ENCODE measurements around the gene PDCD2L. TPM values are rescaled to one million over a fixed set of nuclear protein-coding genes. Genes with fewer than 3 reads are reported as not detected.
"Not testable (repeated sequence)": the region's sequence is repeated elsewhere in the genome, so short reads cannot be mapped to it uniquely, and the experiment has no call there.

The PDCD2L gene
- total and polyA plus RNA-seq, 7 donors, result 12.3 to 30.2 (median 20.0) TPM

DNA sequence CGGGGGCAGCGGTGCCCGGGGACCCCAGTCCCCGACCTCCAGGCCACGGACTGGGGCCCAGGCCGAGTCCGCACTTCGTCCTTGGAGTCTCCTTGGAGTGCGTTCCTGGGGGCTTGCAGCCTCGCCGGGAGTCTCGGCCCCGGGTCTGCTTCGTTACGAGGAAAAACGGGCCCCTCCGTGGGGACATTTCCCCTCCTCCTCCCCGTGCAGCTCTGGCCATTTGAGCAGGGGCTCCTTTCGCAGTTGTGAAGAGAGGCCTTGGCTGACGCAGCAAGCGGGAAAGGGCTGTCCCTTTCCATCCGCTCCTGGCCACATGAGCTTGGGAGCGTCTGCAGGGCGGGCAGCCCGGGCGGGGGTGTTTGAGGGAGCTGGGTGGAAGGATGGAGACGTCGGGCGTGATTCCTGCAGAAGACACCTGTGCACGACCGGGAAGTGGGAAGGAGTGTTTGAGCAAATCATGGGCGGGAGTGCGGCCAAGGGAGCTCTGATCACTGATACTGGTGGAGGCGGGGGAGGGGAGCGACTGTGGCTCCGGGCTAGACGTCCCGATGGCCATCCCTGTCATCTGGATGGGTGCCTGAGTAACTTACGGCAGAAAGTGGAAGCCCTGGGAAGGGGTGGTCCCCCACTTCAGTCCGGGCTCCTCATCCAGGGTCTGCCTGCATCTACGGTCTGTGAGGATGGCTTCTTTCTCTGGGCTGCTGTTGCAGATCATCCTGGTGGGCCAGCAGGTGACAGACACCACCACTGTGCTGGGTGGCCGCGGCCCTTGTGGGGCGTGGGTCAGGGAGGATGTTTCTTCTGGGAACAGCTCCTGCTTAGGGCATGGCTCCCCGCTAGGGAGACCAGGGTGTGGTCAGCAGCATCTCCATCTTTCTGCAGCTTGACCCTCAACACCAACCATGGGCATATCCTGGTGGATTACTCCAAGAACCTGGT lies 38.5 kb upstream of the PDCD2L start:
- DNase-seq (peak; percentile 45 to 70), ATAC-seq (peak; percentile 36 to 70 (median 55))
- 4 to 7% (median 6%) methylated on average over 43 to 45 of the region's 45 CpGs for WGBS, 3 donors
- TF ChIP-seq, protein P1, sequence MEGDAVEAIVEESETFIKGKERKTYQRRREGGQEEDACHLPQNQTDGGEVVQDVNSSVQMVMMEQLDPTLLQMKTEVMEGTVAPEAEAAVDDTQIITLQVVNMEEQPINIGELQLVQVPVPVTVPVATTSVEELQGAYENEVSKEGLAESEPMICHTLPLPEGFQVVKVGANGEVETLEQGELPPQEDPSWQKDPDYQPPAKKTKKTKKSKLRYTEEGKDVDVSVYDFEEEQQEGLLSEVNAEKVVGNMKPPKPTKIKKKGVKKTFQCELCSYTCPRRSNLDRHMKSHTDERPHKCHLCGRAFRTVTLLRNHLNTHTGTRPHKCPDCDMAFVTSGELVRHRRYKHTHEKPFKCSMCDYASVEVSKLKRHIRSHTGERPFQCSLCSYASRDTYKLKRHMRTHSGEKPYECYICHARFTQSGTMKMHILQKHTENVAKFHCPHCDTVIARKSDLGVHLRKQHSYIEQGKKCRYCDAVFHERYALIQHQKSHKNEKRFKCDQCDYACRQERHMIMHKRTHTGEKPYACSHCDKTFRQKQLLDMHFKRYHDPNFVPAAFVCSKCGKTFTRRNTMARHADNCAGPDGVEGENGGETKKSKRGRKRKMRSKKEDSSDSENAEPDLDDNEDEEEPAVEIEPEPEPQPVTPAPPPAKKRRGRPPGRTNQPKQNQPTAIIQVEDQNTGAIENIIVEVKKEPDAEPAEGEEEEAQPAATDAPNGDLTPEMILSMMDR (IDR thresholded peaks at IDR 0.05), result no peak
- no peaks in the 10 kb centered on the region for H3K27me3 ChIP-seq (ENCODE audit: insufficient read depth in 3 of 3, low read length in 2 of 3)
- peak overlapping the region; percentile 99 for H3K4me3 ChIP-seq
- H3K4me1 ChIP-seq, result peaks cover 41% of the 10 kb centered on the region
- H3K36me3 ChIP-seq (ENCODE audit: insufficient read depth in 1 of 2, low read depth in 1 of 2), result peaks cover 2 to 44% of the 10 kb centered on the region in 2 donors
- peak overlapping the region; percentile 91 for H3K27ac ChIP-seq
- intact Hi-C loops (cut with DNase I), result loop anchor here in 1 of 2 donors (5.0 kb wide), 1 partner anchor 62 kb away; the partner anchor contains the start of gene UBA2
- no peaks in the 10 kb centered on the region for H3K9me3 ChIP-seq

DNA sequence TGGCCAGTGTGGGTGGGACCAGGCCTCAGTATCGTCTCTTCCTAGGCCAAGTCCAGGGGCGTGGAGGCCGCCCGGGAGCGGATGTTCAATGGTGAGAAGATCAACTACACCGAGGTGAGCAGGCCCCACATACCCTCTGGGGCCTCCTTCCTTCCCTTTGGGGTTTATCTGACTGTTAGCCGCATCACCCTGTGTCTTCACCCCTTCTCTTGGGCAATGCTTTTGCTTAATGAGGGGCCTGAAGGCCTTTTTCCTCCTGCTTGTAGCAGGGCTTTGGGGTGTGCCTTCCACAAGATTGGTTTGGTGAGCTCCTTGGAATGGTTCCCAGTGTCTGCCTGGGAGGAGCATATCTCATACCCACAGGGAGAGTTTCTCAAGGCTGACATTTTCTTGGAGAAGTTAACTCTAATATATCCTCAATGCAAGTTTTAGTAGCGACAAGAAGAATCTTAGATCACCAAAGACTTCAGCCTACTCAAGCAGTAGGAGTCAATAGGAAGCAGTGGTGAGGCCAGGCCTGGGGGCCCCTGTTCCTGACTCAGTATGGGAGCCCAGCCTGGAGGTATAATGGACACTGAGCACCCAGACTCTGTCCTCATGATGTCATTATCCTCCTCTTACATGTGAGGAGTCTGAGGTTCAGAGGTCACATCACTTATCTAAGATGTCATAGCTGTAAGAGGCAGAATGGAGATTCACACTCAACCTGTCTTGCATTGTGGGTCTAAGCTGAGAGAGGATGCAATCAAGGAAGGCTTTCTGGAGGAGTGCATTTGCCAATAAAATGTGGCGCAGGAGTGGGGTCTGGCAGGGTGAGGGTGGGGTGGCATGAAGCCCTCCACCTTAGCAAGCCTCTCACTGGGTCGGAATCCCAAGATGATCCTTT lies 37.2 kb upstream of the PDCD2L start:
- no peak for ATAC-seq
- H3K27ac ChIP-seq, result peak overlapping the region; percentile 91
- TF ChIP-seq, protein P1 (IDR thresholded peaks at IDR 0.05), result no peak
- H3K27me3 ChIP-seq (ENCODE audit: insufficient read depth in 3 of 3, low read length in 2 of 3), result no peaks in the 10 kb centered on the region
- H3K36me3 ChIP-seq (ENCODE audit: insufficient read depth in 1 of 2, low read depth in 1 of 2), result peaks cover 2 to 54% of the 10 kb centered on the region in 2 donors
- peak overlapping the region; percentile 99 for H3K4me3 ChIP-seq
- WGBS, 3 donors, result 70 to 78% (median 76%) methylated on average over 10 of the region's 10 CpGs
- no peaks in the 10 kb centered on the region for H3K9me3 ChIP-seq
- peak in 1 of 2 donors; percentile 24 for DNase-seq
- peaks cover 49% of the 10 kb centered on the region for H3K4me1 ChIP-seq
- intact Hi-C loops (cut with DNase I), result loop anchor here in 1 of 2 donors (5.0 kb wide), 1 partner anchor 60 kb away; the partner anchor contains the start of gene UBA2

DNA sequence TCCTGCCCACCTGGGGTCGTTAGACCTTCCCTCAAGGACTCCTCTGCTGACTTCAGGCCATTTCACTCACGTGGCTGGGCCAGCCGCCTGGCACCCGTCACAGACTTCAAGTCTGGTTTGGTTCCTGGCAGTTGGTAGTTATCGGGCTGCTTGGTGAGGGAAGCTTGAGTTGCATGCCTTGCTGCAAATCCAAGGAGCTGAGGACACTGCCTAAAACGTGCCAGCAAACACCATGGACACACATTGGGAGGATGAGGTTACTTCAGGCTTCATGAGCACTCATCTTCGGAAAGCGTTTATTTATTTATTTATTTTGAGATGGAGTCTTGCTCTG lies 36.6 kb upstream of the PDCD2L start:
- intact Hi-C loops (cut with DNase I), result loop anchor here in 1 of 2 donors (5.0 kb wide), 1 partner anchor 60 kb away; the partner anchor contains the start of gene UBA2
- DNase-seq (peak in 1 of 2 donors; percentile 61), ATAC-seq (peak in 3 of 4 donors; percentile 14 to 57 (median 49))
- Histone ChIP-seq H3K27ac (peak overlapping the region; percentile 91), H3K4me3 (peak overlapping the region; percentile 28), H3K9me3 (no peaks in the 10 kb centered on the region), H3K4me1 (peaks cover 54% of the 10 kb centered on the region), H3K27me3 (ENCODE audit: insufficient read depth in 3 of 3, low read length in 2 of 3) (no peaks in the 10 kb centered on the region), H3K36me3 (ENCODE audit: insufficient read depth in 1 of 2, low read depth in 1 of 2) (peaks cover 2 to 60% of the 10 kb centered on the region in 2 donors)
- TF ChIP-seq, protein P1 (IDR thresholded peaks at IDR 0.05), result no peak
- 21 to 68% (median 23%) methylated on average over 8 of the region's 8 CpGs for WGBS, 3 donors

DNA sequence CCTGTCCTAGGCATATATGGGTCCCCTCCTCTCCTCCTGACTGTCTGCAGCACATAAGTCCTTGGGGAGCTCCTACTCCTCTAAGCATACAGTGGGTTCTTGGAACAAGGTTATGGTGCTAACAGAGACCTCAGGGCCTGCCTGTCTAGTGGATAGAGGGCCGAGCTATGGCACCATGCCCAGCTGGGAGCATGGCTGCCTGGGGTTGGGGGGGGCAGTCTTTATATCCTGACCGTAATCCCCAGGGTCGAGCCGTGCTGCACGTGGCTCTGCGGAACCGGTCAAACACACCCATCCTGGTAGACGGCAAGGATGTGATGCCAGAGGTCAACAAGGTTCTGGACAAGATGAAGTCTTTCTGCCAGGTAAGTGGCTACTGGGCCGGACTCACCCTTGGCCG lies 35.9 kb upstream of the PDCD2L start:
- WGBS, 3 donors, result 36 to 83% (median 57%) methylated on average over 10 of the region's 10 CpGs
- Histone ChIP-seq H3K9me3 (no peaks in the 10 kb centered on the region), H3K36me3 (ENCODE audit: insufficient read depth in 1 of 2, low read depth in 1 of 2) (peaks cover 2 to 67% of the 10 kb centered on the region in 2 donors), H3K27ac (peak overlapping the region; percentile 91), H3K4me3 (peak overlapping the region; percentile 28), H3K4me1 (peaks cover 55% of the 10 kb centered on the region), H3K27me3 (ENCODE audit: insufficient read depth in 3 of 3, low read length in 2 of 3) (no peaks in the 10 kb centered on the region)
- no peak for ATAC-seq
- intact Hi-C loops (cut with DNase I), result loop anchor here in 1 of 2 donors (5.0 kb wide), 1 partner anchor 59 kb away; the partner anchor contains the start of gene UBA2
- DNase-seq, result no peak
- TF ChIP-seq, protein P1 (IDR thresholded peaks at IDR 0.05), result no peak

DNA sequence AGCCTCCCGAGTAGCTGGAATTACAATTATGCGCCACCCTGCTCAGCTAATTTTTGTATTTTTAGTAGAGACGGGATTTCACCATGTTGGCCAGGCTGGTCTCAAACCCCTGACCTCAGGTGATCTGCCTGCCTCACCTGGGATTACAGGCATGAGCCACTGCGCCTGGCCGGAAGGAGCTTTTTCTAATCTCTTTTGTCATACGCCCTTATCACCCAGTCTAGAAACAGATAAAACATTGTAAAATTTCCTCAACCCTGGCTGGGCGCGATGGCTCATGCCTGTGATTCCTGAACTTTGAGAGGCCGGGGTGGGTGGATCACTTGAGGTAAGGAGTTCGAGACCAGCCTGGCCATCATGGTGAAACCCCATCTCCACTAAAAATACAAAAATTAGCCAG lies 35.0 kb upstream of the PDCD2L start:
- not testable (repeated sequence) for H3K27me3 ChIP-seq (ENCODE audit: insufficient read depth in 3 of 3, low read length in 2 of 3); H3K9me3 ChIP-seq; DNase-seq; ATAC-seq; H3K4me3 ChIP-seq
- Histone ChIP-seq H3K36me3 (ENCODE audit: insufficient read depth in 1 of 2, low read depth in 1 of 2) (peaks cover 2 to 76% of the 10 kb centered on the region in 2 donors), H3K4me1 (peaks cover 55% of the 10 kb centered on the region), H3K27ac (peak overlapping the region; percentile 9)
- WGBS, 3 donors, result 89 to 98% (median 94%) methylated on average over 10 of the region's 10 CpGs
- intact Hi-C loops (cut with DNase I), result loop anchor here in 1 of 2 donors (5.0 kb wide), 1 partner anchor 58 kb away; the partner anchor contains the start of gene UBA2

All from psoas muscle (tissue), 8 donors.